ENCODE results near the gene GRIA1.

DNA sequence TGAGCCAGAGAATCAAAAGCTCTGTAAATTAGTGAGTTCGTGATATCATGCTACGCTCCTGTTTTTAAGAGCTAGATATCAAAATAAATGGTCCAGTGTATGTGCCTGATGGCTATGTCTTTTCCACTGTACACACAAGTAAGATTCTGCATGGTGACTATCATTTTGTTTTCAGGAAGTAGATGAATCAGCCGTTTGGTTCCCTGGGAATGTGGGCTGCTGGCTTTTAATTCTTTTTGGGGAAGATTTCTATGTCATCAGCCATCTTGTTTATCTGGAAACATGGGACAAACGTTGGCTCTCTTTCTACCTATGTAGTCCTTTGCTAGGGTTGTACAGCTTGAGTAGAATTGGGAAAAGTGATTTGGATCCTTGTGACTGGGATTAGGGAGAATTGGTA is 126.7 kb downstream of the GRIA1 start:
- no peak for TF ChIP-seq POLR2A (IDR thresholded peaks at IDR 0.05)
- no peak for TF ChIP-seq CTCF (IDR thresholded peaks at IDR 0.05)
- no peak for TF ChIP-seq EP300 (IDR thresholded peaks at IDR 0.05; ENCODE audit: low read depth)

Measured in transverse colon (tissue), 3 donors.